Epithelial cell of proximal tubule (primary cell): ENCODE data around the gene ABHD17C. TPM values are rescaled to one million over a fixed set of nuclear protein-coding genes. Genes with fewer than 3 reads are reported as not detected.

ENCODE experiments used
- DNase-seq: peaks from one replicate; pipeline ENCODE4 v3.0.0-alpha.2; 2011; ENCODE audit warnings: low read depth
- H3K4me3 ChIP-seq: 2 replicates; pipeline ENCODE4 v1.5.1; 2011; ENCODE audit warnings: low read depth, mild to moderate bottlenecking, low read length
- CTCF ChIP-seq: conservative IDR thresholded peaks from 2 replicates; pipeline ENCODE4 v1.5.1; 2012; ENCODE audit warnings: low read depth, mild to moderate bottlenecking, low read length
- total RNA-seq: library from RNA; depleted of rRNA; stranded (reverse); fragments of >200 nt; gene quantifications from 2 replicates; pipeline ENCODE4 v1.2.3, GENCODE V29; 2015

The ABHD17C gene
- total RNA-seq, 1 donor from 2014 or later, result 4.5 TPM

- TF ChIP-seq CTCF, result no peak
- H3K4me3 ChIP-seq, result no peak overlapping the region
- DNase-seq, result no peak
These were observed 93.4 kb downstream of the ABHD17C start for GRCh38 chr15:80788536-80788935.

GRCh38 chr15:80789296-80789695 lies 94.2 kb downstream of the ABHD17C start:
- DNase-seq, result no peak
- H3K4me3 ChIP-seq, result no peak overlapping the region
- TF ChIP-seq CTCF, result no peak

GRCh38 chr15:80789796-80790195 lies 94.7 kb downstream of the ABHD17C start:
- DNase-seq, result no peak
- no peak overlapping the region for H3K4me3 ChIP-seq
- no peak for TF ChIP-seq CTCF

GRCh38 chr15:80790236-80790635 lies 95.1 kb downstream of the ABHD17C start:
- TF ChIP-seq CTCF, result no peak
- H3K4me3 ChIP-seq, result no peak overlapping the region
- DNase-seq, result no peak

- TF ChIP-seq CTCF, result no peak
- H3K4me3 ChIP-seq, result no peak overlapping the region
- DNase-seq, result no peak
These were observed 95.9 kb downstream of the ABHD17C start for GRCh38 chr15:80791004-80791403.

GRCh38 chr15:80796407-80796806 lies 101.3 kb downstream of the ABHD17C start:
- H3K4me3 ChIP-seq, result no peak overlapping the region
- no peak for TF ChIP-seq CTCF
- DNase-seq, result no peak

- no peak for TF ChIP-seq CTCF
These were observed 103.8 kb downstream of the ABHD17C start for GRCh38 chr15:80798911-80799310.

More at GRCh38 chr15:80798911-80799310, 103.8 kb downstream of the ABHD17C start:
- no peak overlapping the region for H3K4me3 ChIP-seq
- DNase-seq, result no peak
